HG02610 (cell line): ENCODE measurements around the gene KRTAP6-2.

Experiments
- ATAC-seq: cut with Tn5 transposase; IDR thresholded peaks from one replicate; pipeline ENCODE4 v1.9.1; 2021; ENCODE audit warnings: mild to moderate bottlenecking, moderate library complexity; ENCODE audit not compliant: unreplicated experiment

KRTAP6-2 gene

DNA sequence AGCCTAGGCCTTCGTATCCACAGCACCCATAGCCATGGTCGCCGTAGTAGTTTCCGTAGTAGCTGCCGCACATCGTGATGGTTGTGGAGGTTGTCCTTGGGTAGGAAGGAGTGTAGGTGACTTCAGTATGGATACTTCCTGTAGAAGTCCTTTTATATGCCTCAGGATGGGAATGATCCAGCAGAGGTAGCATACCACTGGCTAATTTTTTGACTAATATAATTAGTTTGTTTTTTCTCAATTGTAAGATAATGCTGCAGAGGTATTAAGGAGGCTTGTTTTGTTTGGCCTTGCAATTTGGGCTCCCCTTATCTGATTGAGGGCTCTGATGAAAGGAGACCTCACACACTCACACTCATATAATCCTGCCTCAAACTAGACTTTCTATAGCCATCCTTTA is at the start of gene KRTAP6-2:
Gene KRTAP6-2, minus strand, starts transcription at position 101 of the 400 bp plus-strand sequence. Its CDS starts 28 bp downstream, at position 73.
- no peak for ATAC-seq

DNA sequence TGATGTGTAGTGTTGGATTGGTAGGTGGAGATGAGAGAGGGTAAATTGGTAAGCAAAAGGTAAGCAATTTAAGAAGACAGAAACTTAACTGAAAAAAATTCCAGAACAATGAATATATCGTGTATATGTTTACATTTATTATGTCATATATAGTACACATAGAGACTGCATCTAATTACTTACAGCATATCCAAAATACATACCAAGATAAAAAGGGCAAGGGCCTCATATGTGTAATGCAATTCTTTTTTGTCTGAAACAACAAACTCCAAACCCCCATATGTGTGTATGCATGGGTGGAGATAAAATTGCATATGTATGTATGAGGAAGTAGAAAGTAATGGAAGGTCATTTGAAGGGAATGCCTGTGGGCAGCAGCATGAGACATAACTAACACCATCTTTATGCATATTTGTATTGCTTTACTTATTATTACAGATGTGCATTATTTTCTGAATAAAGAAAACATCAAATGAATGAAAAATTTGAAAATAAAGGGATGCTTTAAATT is 48.3 kb upstream of the KRTAP6-2 start:
- no peak for ATAC-seq

DNA sequence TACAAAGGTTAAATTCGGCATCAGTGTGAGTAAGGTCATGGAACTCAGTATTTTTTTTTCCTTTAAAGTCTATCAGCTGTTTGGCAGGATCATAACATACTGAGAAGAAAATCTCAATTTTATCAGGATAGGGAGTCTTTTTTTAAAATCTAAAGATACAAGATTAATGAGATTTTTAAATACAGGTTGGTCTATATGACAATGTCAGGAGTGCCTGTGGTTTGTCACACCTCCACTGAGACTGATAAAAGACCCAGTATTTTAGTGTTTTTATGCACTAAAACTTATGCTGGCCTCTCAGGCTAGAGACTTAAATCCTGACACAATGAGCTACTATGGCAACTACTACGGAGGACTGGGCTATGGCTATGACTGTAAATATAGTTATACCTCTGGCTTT is 43.9 kb upstream of the KRTAP6-2 start, which contains the start of gene KRTAP20-3:
Gene KRTAP20-3, plus strand, starts transcription at position 301 of the 400 bp plus-strand sequence.
- no peak for ATAC-seq

DNA sequence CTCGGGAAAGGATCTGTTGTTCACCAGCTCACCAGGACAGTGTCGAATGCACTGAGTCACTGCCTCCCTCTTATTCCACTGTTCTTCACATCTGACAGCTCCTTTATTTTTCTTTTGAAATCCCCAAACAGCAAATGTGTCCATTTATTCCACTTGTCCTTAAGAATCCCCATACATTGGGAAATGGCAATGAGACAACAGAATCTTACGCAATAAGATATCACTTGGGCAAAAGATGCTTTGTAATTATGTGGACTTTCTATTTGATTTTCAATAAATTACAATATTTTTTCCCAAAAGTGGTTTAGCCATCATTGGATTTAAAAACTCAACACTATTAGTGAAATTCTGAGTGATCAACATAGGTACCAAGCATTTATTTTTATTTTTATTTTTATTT is 40.0 kb upstream of the KRTAP6-2 start:
- ATAC-seq, result no peak

DNA sequence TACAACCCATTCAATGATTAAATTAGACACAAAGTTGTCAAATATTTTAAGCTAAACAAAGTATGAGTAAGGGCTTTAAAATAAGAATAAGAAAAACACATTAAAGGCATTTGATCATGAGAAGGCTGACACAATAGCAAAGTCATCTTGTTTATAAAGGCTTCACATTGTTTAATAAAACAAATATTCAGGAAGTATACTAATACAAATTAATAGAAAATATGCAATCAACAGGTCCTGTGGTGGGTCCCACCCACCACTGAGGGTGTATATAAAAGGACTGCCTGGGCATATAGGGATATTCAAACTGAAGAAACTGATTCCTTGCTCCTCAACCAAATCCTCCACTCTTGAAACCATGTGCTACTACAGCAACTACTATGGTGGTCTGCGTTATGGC is 36.2 kb upstream of the KRTAP6-2 start, which contains the start of gene KRTAP20-2:
Gene KRTAP20-2, plus strand, starts transcription at position 301 of the 400 bp plus-strand sequence. Its CDS starts 58 bp downstream, at position 359.
- no peak for ATAC-seq

DNA sequence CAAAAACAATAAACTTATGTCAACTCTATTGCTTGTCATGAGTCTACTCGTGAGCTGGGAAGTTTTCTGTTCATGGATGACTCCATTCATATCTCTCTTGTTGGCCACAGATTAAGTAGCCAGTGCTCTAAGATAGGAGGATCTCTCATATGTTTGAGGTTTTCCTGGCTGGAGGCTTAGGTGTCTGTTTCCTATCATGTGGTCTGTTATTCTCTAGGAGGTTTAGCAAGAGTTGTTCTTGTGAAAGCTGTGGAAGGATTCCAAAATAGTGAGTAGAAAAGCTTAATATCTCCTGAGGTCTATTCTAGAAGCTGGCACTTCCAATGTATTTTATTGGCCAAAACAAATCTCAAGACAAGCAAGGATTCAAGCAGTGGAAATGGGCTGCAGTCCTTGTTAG is 30.5 kb upstream of the KRTAP6-2 start:
- no peak for ATAC-seq

DNA sequence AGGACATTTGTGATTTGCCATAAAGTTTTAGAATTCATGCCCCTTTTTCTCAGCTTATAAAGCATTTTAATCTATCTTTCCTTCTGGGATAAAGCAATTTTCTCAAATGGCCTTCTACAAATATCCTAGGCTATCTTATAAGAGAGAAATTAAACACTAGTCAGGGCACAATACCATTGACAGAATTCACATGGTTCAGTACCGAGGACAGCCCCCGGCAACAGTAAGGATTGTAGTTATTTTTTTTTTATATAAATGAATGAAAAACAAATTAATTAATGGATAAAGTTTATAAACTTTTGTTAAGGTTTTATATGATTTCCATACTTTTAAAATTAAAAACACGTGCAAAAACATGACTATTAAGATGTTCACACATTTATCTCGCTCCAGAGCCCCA is 29.4 kb upstream of the KRTAP6-2 start:
- no peak for ATAC-seq

- no peak for ATAC-seq
These were observed 26.9 kb upstream of the KRTAP6-2 start for GRCh38 chr21:30625449-30626165.

DNA sequence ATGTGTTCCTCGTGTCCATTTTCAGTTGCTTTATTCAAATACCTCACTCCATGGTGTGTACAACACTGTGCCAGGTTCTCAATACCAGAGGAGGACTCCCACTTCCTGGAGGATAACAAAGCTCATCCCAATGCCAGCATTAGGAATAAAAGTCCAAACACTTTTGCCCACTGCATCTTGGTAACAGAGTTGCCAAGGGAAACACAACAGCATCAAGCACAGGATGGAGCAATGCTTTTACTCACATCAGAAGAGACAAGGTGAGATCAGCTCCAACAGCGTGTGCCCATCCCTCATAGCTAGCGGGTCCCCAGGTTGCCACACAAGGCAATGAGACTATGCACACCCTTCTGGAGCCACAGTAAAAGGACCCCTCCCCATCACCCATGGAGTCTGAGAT is 24.7 kb upstream of the KRTAP6-2 start:
- ATAC-seq, result no peak

- no peak for ATAC-seq
These were observed 21.8 kb upstream of the KRTAP6-2 start, which contains the start of gene KRTAP20-4 for GRCh38 chr21:30620522-30620921. Gene KRTAP20-4 (plus strand): TSS chr21:30620627.

GRCh38 chr21:30620080-30620479 is 21.4 kb upstream of the KRTAP6-2 start:
- no peak for ATAC-seq

GRCh38 chr21:30616125-30616524 is 17.4 kb upstream of the KRTAP6-2 start, which contains the start of gene KRTAP20-1:
Gene KRTAP20-1 (plus strand): TSS chr21:30616425. CDS start chr21:30616455, 30 bp downstream.
- no peak for ATAC-seq

DNA sequence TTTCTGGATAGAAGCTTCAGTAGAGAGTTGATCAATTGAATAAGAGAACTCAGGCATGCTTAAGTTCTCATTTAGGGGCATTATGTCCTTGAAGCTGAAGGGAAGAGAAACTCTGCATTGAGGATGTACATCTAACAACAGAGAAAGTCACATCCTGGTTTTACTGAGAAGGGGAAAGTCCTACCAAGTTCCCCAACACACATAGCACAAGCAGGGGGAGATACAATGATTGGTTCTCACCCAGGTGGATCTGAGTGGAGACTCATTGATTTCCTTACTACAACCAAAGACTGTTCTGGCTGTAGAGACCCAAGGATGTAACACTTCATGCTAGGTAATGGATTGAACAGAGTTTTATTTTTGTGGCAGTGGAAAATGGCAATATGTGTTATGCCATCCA is 16.5 kb upstream of the KRTAP6-2 start:
- ATAC-seq, result no peak

GRCh38 chr21:30613836-30614235 is 15.1 kb upstream of the KRTAP6-2 start, which contains the start of gene KRTAP6-1:
Gene KRTAP6-1 (minus strand): TSS chr21:30613930. CDS start chr21:30613904, 26 bp downstream.
- ATAC-seq, result no peak

- ATAC-seq, result no peak
These were observed 13.4 kb upstream of the KRTAP6-2 start for GRCh38 chr21:30612132-30612531.

DNA sequence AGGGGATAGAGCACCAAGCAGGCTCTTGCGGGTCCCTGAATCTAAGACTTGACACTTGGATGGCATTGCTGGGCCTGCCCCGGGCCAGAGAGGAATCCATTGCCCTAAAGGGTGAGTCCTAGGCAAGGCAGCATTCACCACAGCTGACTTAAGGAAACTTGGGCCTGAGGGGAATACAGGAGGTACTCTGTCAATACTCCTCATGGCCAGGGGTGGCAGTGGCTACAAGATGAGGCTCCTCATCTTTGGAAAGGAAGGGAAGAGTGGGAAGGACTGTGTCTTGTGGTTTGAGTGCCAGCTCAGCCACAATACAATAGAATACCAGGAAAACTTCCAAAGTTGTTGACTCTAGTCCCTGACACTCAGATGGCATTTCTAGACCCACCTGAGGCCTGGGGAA is 7.3 kb upstream of the KRTAP6-2 start:
- no peak for ATAC-seq

DNA sequence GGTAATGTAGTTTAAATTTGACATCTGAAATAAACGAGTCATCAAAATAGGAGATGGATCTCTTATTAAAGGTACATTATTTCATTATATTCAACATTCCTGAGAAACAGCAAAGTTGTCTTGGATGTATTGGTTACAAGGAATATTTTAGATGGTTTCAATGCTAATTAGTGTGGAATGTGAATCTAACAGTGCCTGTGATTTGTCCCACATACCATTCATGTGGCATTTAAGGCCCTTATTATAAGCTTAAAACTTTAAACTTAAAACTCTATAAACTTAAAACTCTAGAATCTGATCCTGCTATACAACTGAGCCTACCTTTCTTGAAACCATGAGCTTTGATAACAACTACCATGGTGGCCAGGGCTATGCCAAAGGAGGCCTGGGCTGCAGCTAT is 2.1 kb upstream of the KRTAP6-2 start, which contains the start of gene KRTAP22-1:
Gene KRTAP22-1, plus strand, starts transcription at position 301 of the 400 bp plus-strand sequence.
- ATAC-seq, result no peak

GRCh38 chr21:30592140-30592539 is 6.6 kb downstream of the KRTAP6-2 start, which contains the start of gene KRTAP6-3:
Gene KRTAP6-3 (plus strand): TSS chr21:30592440. CDS start chr21:30592446, 6 bp downstream.
- no peak for ATAC-seq

GRCh38 chr21:30590297-30590696 is 8.4 kb downstream of the KRTAP6-2 start, which contains the start of gene KRTAP22-2:
Gene KRTAP22-2 (minus strand): TSS chr21:30590397.
- ATAC-seq, result no peak

- no peak for ATAC-seq
These were observed 15.8 kb downstream of the KRTAP6-2 start for GRCh38 chr21:30582870-30583269.

DNA sequence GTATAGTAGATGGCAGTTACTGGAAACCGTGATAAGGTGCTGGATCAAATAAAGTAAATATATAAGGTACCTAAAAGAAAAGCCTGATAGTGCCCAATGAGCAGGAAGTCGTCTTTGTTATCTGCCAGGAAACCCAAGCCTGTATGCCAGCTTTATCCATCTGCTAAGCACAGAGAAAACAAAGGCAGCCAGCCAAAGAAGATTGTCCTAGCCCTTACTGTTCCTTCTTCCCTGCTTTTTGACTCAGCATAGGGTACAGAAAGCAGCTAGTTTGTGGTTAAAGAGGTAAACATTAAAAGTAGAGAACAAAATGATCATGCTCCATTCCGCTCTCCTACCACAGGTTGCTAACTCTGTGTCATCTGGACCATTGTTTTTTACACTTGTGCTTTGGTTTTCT is 18.6 kb downstream of the KRTAP6-2 start:
- no peak for ATAC-seq

GRCh38 chr21:30579346-30579745 is 19.4 kb downstream of the KRTAP6-2 start:
- ATAC-seq, result no peak
